Measurements from ENCODE around the gene CDH20.

DNA sequence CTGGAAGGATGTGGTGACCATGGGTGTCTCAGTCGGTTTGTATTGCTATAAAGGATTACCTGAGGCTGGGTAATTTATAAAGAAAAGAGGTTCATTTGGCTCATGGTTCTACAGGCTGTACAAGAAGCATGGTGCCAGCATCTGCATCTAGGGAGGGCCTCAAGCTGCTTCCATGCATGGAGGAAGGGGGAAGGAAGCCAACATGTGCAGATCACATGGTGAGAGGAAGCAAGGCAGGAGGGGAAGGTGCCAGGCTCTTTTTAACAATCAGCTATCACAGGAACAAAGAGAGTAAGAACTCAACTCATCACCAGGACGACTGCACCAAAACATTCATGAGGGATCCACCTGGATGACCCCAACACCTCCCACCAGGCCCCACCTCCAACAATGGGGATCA lies 209.4 kb downstream of the CDH20 start:
- TF ChIP-seq, protein P1, sequence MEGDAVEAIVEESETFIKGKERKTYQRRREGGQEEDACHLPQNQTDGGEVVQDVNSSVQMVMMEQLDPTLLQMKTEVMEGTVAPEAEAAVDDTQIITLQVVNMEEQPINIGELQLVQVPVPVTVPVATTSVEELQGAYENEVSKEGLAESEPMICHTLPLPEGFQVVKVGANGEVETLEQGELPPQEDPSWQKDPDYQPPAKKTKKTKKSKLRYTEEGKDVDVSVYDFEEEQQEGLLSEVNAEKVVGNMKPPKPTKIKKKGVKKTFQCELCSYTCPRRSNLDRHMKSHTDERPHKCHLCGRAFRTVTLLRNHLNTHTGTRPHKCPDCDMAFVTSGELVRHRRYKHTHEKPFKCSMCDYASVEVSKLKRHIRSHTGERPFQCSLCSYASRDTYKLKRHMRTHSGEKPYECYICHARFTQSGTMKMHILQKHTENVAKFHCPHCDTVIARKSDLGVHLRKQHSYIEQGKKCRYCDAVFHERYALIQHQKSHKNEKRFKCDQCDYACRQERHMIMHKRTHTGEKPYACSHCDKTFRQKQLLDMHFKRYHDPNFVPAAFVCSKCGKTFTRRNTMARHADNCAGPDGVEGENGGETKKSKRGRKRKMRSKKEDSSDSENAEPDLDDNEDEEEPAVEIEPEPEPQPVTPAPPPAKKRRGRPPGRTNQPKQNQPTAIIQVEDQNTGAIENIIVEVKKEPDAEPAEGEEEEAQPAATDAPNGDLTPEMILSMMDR (IDR thresholded peaks at IDR 0.05): no peak
- TF ChIP-seq POLR2A (IDR thresholded peaks at IDR 0.05) (no peak), POLR2AphosphoS5 (IDR thresholded peaks at IDR 0.05; ENCODE audit: insufficient read depth in 1 of 2, low read depth in 1 of 2) (no peak)

Measured in vagina (tissue), 2 donors.